Measurements from ENCODE around the gene PCDHGB3. TPM values are rescaled to one million over a fixed set of nuclear protein-coding genes. Genes with fewer than 3 reads are reported as not detected.
A peak's percentile ranks its signal among the peaks of the same experiment; 100 is the strongest.
"Not testable (repeated sequence)": the region's sequence is repeated elsewhere in the genome, so short reads cannot be mapped to it uniquely, and the experiment has no call there.

PCDHGB3 gene
- total and polyA plus RNA-seq, 2 donors = 0.14 to 0.33 TPM

- H3K9me3 ChIP-seq (ENCODE audit: control insufficient read depth in 2 of 2, insufficient read depth in 1 of 2, low read length in 1 of 2) = peaks cover 8 to 34% of the 10 kb centered on the region in 2 donors
- 60% methylated on average over 43 of the region's 43 CpGs for WGBS
- no peak for DNase-seq (ENCODE audit: low read depth in 6 of 9, low spot score in 9 of 9)
These were observed 14.6 kb downstream of the PCDHGB3 start for GRCh38 chr5:141384471-141385267.

GRCh38 chr5:141387557-141388311, 17.7 kb downstream of the PCDHGB3 start, which contains the start of gene PCDHGB4:
Gene PCDHGB4 (plus strand): TSS chr5:141387698. CDS start chr5:141387885, 187 bp downstream.
- not testable (repeated sequence) for H3K36me3 ChIP-seq (ENCODE audit: control insufficient read depth in 2 of 2, insufficient read depth in 2 of 2, low read length in 1 of 2); H3K4me3 ChIP-seq (ENCODE audit: low read length in 2 of 2); H3K27ac ChIP-seq (ENCODE audit: low read depth in 1 of 2, low read length in 1 of 2); H3K4me1 ChIP-seq (ENCODE audit: control insufficient read depth in 2 of 2, insufficient read depth in 2 of 2, low read length in 2 of 2)
- WGBS = 23% methylated on average over 22 of the region's 40 CpGs
- peak in 1 of 9 donors; percentile 16 for DNase-seq (ENCODE audit: low read depth in 6 of 9, low spot score in 9 of 9)
- Histone ChIP-seq H3K9me3 (ENCODE audit: control insufficient read depth in 2 of 2, insufficient read depth in 1 of 2, low read length in 1 of 2) (peaks cover 10 to 38% of the 10 kb centered on the region in 2 donors), H3K27me3 (ENCODE audit: control insufficient read depth in 2 of 2, insufficient read depth in 1 of 2, low read length in 1 of 2) (peaks cover 3 to 63% of the 10 kb centered on the region in 2 donors)

More at GRCh38 chr5:141384471-141385267, 14.6 kb downstream of the PCDHGB3 start:
- H3K27ac ChIP-seq (ENCODE audit: low read depth in 1 of 2, low read length in 1 of 2) = no peak overlapping the region
- peaks cover 3 to 55% of the 10 kb centered on the region in 2 donors for H3K27me3 ChIP-seq (ENCODE audit: control insufficient read depth in 2 of 2, insufficient read depth in 1 of 2, low read length in 1 of 2)
- H3K4me1 ChIP-seq (ENCODE audit: control insufficient read depth in 2 of 2, insufficient read depth in 2 of 2, low read length in 2 of 2) = no peaks in the 10 kb centered on the region
- H3K4me3 ChIP-seq (ENCODE audit: low read length in 2 of 2) = no peak overlapping the region
- no peaks in the 10 kb centered on the region for H3K36me3 ChIP-seq (ENCODE audit: control insufficient read depth in 2 of 2, insufficient read depth in 2 of 2, low read length in 1 of 2)

- H3K36me3 ChIP-seq (ENCODE audit: control insufficient read depth in 2 of 2, insufficient read depth in 2 of 2, low read length in 1 of 2) = no peaks in the 10 kb centered on the region
- no peak overlapping the region for H3K27ac ChIP-seq (ENCODE audit: low read depth in 1 of 2, low read length in 1 of 2)
- no peaks in the 10 kb centered on the region for H3K4me1 ChIP-seq (ENCODE audit: control insufficient read depth in 2 of 2, insufficient read depth in 2 of 2, low read length in 2 of 2)
- DNase-seq (ENCODE audit: low read depth in 6 of 9, low spot score in 9 of 9) = no peak
- H3K27me3 ChIP-seq (ENCODE audit: control insufficient read depth in 2 of 2, insufficient read depth in 1 of 2, low read length in 1 of 2) = peaks cover 1 to 63% of the 10 kb centered on the region in 2 donors
- 57% methylated on average over 10 of the region's 10 CpGs for WGBS
- peaks cover 6 to 38% of the 10 kb centered on the region in 2 donors for H3K9me3 ChIP-seq (ENCODE audit: control insufficient read depth in 2 of 2, insufficient read depth in 1 of 2, low read length in 1 of 2)
- H3K4me3 ChIP-seq (ENCODE audit: low read length in 2 of 2) = no peak overlapping the region
These were observed 18.6 kb downstream of the PCDHGB3 start for GRCh38 chr5:141388661-141389060.

GRCh38 chr5:141389153-141390042, 19.4 kb downstream of the PCDHGB3 start:
- 50% methylated on average over 77 of the region's 77 CpGs for WGBS
- no peak overlapping the region for H3K27ac ChIP-seq (ENCODE audit: low read depth in 1 of 2, low read length in 1 of 2)
- H3K36me3 ChIP-seq (ENCODE audit: control insufficient read depth in 2 of 2, insufficient read depth in 2 of 2, low read length in 1 of 2) = no peaks in the 10 kb centered on the region
- H3K27me3 ChIP-seq (ENCODE audit: control insufficient read depth in 2 of 2, insufficient read depth in 1 of 2, low read length in 1 of 2) = peaks cover 0 to 65% of the 10 kb centered on the region in 2 donors
- H3K4me3 ChIP-seq (ENCODE audit: low read length in 2 of 2) = no peak overlapping the region
- H3K9me3 ChIP-seq (ENCODE audit: control insufficient read depth in 2 of 2, insufficient read depth in 1 of 2, low read length in 1 of 2) = peaks cover 9 to 42% of the 10 kb centered on the region in 2 donors
- no peak for DNase-seq (ENCODE audit: low read depth in 6 of 9, low spot score in 9 of 9)
- no peaks in the 10 kb centered on the region for H3K4me1 ChIP-seq (ENCODE audit: control insufficient read depth in 2 of 2, insufficient read depth in 2 of 2, low read length in 2 of 2)

GRCh38 chr5:141392429-141393198, 22.6 kb downstream of the PCDHGB3 start, which contains the start of gene PCDHGA8:
Gene PCDHGA8 (plus strand): TSS chr5:141392633. CDS start chr5:141392814, 181 bp downstream.
- Histone ChIP-seq H3K36me3 (ENCODE audit: control insufficient read depth in 2 of 2, insufficient read depth in 2 of 2, low read length in 1 of 2) (no peaks in the 10 kb centered on the region), H3K27me3 (ENCODE audit: control insufficient read depth in 2 of 2, insufficient read depth in 1 of 2, low read length in 1 of 2) (peaks cover 0 to 68% of the 10 kb centered on the region in 2 donors), H3K4me3 (ENCODE audit: low read length in 2 of 2) (no peak within 1 kb of the TSS), H3K4me1 (ENCODE audit: control insufficient read depth in 2 of 2, insufficient read depth in 2 of 2, low read length in 2 of 2) (no peaks in the 10 kb centered on the region), H3K27ac (ENCODE audit: low read depth in 1 of 2, low read length in 1 of 2) (no peak within 1 kb of the TSS), H3K9me3 (ENCODE audit: control insufficient read depth in 2 of 2, insufficient read depth in 1 of 2, low read length in 1 of 2) (peaks cover 11 to 38% of the 10 kb centered on the region in 2 donors)
- WGBS = 35% methylated on average over 38 of the region's 38 CpGs
- DNase-seq (ENCODE audit: low read depth in 6 of 9, low spot score in 9 of 9) = no peak

GRCh38 chr5:141393267-141393666, 23.2 kb downstream of the PCDHGB3 start:
- Histone ChIP-seq H3K9me3 (ENCODE audit: control insufficient read depth in 2 of 2, insufficient read depth in 1 of 2, low read length in 1 of 2) (peaks cover 11 to 36% of the 10 kb centered on the region in 2 donors), H3K36me3 (ENCODE audit: control insufficient read depth in 2 of 2, insufficient read depth in 2 of 2, low read length in 1 of 2) (no peaks in the 10 kb centered on the region), H3K4me1 (ENCODE audit: control insufficient read depth in 2 of 2, insufficient read depth in 2 of 2, low read length in 2 of 2) (no peaks in the 10 kb centered on the region), H3K27ac (ENCODE audit: low read depth in 1 of 2, low read length in 1 of 2) (no peak overlapping the region), H3K27me3 (ENCODE audit: control insufficient read depth in 2 of 2, insufficient read depth in 1 of 2, low read length in 1 of 2) (peaks cover 0 to 69% of the 10 kb centered on the region in 2 donors), H3K4me3 (ENCODE audit: low read length in 2 of 2) (no peak overlapping the region)
- no peak for DNase-seq (ENCODE audit: low read depth in 6 of 9, low spot score in 9 of 9)
- WGBS = 45% methylated on average over 21 of the region's 21 CpGs

- H3K27ac ChIP-seq (ENCODE audit: low read depth in 1 of 2, low read length in 1 of 2); DNase-seq (ENCODE audit: low read depth in 6 of 9, low spot score in 9 of 9); H3K36me3 ChIP-seq (ENCODE audit: control insufficient read depth in 2 of 2, insufficient read depth in 2 of 2, low read length in 1 of 2); H3K4me1 ChIP-seq (ENCODE audit: control insufficient read depth in 2 of 2, insufficient read depth in 2 of 2, low read length in 2 of 2); H3K4me3 ChIP-seq (ENCODE audit: low read length in 2 of 2): not testable (repeated sequence)
- Histone ChIP-seq H3K27me3 (ENCODE audit: control insufficient read depth in 2 of 2, insufficient read depth in 1 of 2, low read length in 1 of 2) (peaks cover 0 to 69% of the 10 kb centered on the region in 2 donors), H3K9me3 (ENCODE audit: control insufficient read depth in 2 of 2, insufficient read depth in 1 of 2, low read length in 1 of 2) (peaks cover 13 to 34% of the 10 kb centered on the region in 2 donors)
- 45% methylated on average over 44 of the region's 53 CpGs for WGBS
These were observed 24.6 kb downstream of the PCDHGB3 start for GRCh38 chr5:141394401-141395187.

Data from thymus (tissue), 11 donors.